Breast epithelium (tissue), 4 donors: ENCODE measurements around the gene BTBD1. TPM values are rescaled to one million over a fixed set of nuclear protein-coding genes. Genes with fewer than 3 reads are reported as not detected.

Experiments
- DNase-seq, 2 donors: peaks; one replicate each; pipeline ENCODE4 v3.0.0-alpha.2; 2019; ENCODE audit warnings: low spot score in 2 of 2
- H3K27ac ChIP-seq, 2 donors: fragments of 200-600 bp; sonication (generic) in 1 of 2; one replicate each; pipeline ENCODE4 v1.5.1; 2016 to 2019; ENCODE audit warnings: mild to moderate bottlenecking in 1 of 2
- H3K27me3 ChIP-seq, 2 donors: fragments of 200-600 bp; sonication (generic) in 1 of 2; one replicate each; pipeline versions ENCODE4 v1.5.1 to v1.6.0; 2017 to 2019; ENCODE audit warnings: control low read depth in 1 of 2, mild to moderate bottlenecking in 1 of 2
- H3K36me3 ChIP-seq: fragments of 200-600 bp; one replicate; pipeline ENCODE4 v1.5.1; 2019
- H3K4me1 ChIP-seq, 2 donors: fragments of 200-600 bp; sonication (generic); one replicate each; pipeline ENCODE4 v1.5.1; 2016 to 2019; ENCODE audit warnings: control low read depth in 1 of 2
- H3K4me3 ChIP-seq, 3 donors: fragments of 200-600 bp; sonication (generic); 1 replicate in 2 of 3; 2 replicates in 1 of 3; pipeline ENCODE4 v1.5.1; 2016 to 2019; ENCODE audit warnings: mild to moderate bottlenecking in 3 of 3, moderate library complexity in 2 of 3
- H3K9me3 ChIP-seq, 2 donors: fragments of 200-600 bp; sonication (generic) in 1 of 2; one replicate each; pipeline ENCODE4 v1.5.1; 2016 to 2019; ENCODE audit warnings: control low read depth in 1 of 2
- CTCF ChIP-seq, 3 donors: fragments of 450-650 bp; IDR thresholded peaks; one replicate each; pipeline ENCODE4 v1.5.1; 2016 to 2017; ENCODE audit warnings: antibody characterized with exemption in 3 of 3, mild to moderate bottlenecking in 3 of 3, moderate library complexity in 3 of 3
- POLR2A ChIP-seq: fragments of 450-650 bp; IDR thresholded peaks from one replicate; pipeline ENCODE4 v1.6.1; 2016; ENCODE audit warnings: antibody characterized with exemption, mild to moderate bottlenecking, moderate library complexity
- POLR2AphosphoS5 ChIP-seq, 3 donors: sonication (generic); formaldehyde crosslinking; IDR thresholded peaks; one replicate each; pipeline ENCODE4 v1.6.1; 2017; ENCODE audit warnings: antibody characterized with exemption in 3 of 3
- intact Hi-C: fragments of 100-400 bp; cut with DNase I; formaldehyde crosslinking; loops from one replicate; pipeline ENCODE4 v1.15.1; 2023; ENCODE audit warnings: low total_unique reads
- total RNA-seq, 3 donors: library from RNA; depleted of rRNA; stranded (reverse); fragments of >200 nt; gene quantifications; one replicate each; pipeline ENCODE4 v1.1.0, GENCODE V29; 2016

Gene BTBD1
- total RNA-seq, 3 donors from 2014 or later, result 71.1 to 88.8 (median 87.5) TPM

- no peak for DNase-seq
- Histone ChIP-seq H3K4me3 (no peak overlapping the region), H3K27me3 (peaks cover 0 to 19% of the 10 kb centered on the region in 2 donors), H3K36me3 (no peaks in the 10 kb centered on the region), H3K4me1 (peaks cover 0 to 4% of the 10 kb centered on the region in 2 donors), H3K27ac (no peak overlapping the region), H3K9me3 (no peaks in the 10 kb centered on the region)
- TF ChIP-seq POLR2A (no peak), CTCF (IDR thresholded peaks at IDR 0.05) (no peak), POLR2AphosphoS5 (IDR thresholded peaks at IDR 0.05) (no peak)
- intact Hi-C loops, result no loop called here
Observed at GRCh38 chr15:83104141-83104540, 37.1 kb upstream of the BTBD1 start.

GRCh38 chr15:83102346-83102745, 35.3 kb upstream of the BTBD1 start:
- Histone ChIP-seq H3K4me3 (no peak overlapping the region), H3K9me3 (peaks cover 0 to 5% of the 10 kb centered on the region in 2 donors), H3K27me3 (peaks cover 0 to under 1% of the 10 kb centered on the region in 2 donors), H3K4me1 (peaks cover 0 to 2% of the 10 kb centered on the region in 2 donors), H3K27ac (no peak overlapping the region), H3K36me3 (no peaks in the 10 kb centered on the region)
- DNase-seq, result no peak
- intact Hi-C loops, result no loop called here
- TF ChIP-seq POLR2AphosphoS5 (IDR thresholded peaks at IDR 0.05), result no peak
- no peak for TF ChIP-seq CTCF (IDR thresholded peaks at IDR 0.05)

- no peaks in the 10 kb centered on the region for H3K27me3 ChIP-seq
- no peaks in the 10 kb centered on the region for H3K36me3 ChIP-seq
- DNase-seq, result no peak
- H3K4me1 ChIP-seq, result no peaks in the 10 kb centered on the region
- H3K4me3 ChIP-seq, result no peak overlapping the region
- no peak overlapping the region for H3K27ac ChIP-seq
- intact Hi-C loops, result no loop called here
- TF ChIP-seq POLR2AphosphoS5 (IDR thresholded peaks at IDR 0.05) (no peak), POLR2A (no peak), CTCF (IDR thresholded peaks at IDR 0.05) (no peak)
- peaks cover 0 to 5% of the 10 kb centered on the region in 2 donors for H3K9me3 ChIP-seq
Observed at GRCh38 chr15:83100097-83100646, 33.1 kb upstream of the BTBD1 start.

GRCh38 chr15:83099290-83099689, 32.2 kb upstream of the BTBD1 start:
- TF ChIP-seq POLR2A, result no peak
- no peak for TF ChIP-seq CTCF (IDR thresholded peaks at IDR 0.05)
- TF ChIP-seq POLR2AphosphoS5 (IDR thresholded peaks at IDR 0.05), result no peak
- no peaks in the 10 kb centered on the region for H3K36me3 ChIP-seq
- H3K27me3 ChIP-seq, result no peaks in the 10 kb centered on the region

GRCh38 chr15:83098079-83098478, 31.0 kb upstream of the BTBD1 start:
- intact Hi-C loops, result no loop called here
- no peak overlapping the region for H3K27ac ChIP-seq

More at GRCh38 chr15:83099290-83099689, 32.2 kb upstream of the BTBD1 start:
- H3K9me3 ChIP-seq, result peaks cover 0 to 5% of the 10 kb centered on the region in 2 donors
- intact Hi-C loops, result no loop called here
- no peak overlapping the region for H3K4me3 ChIP-seq
- no peaks in the 10 kb centered on the region for H3K4me1 ChIP-seq
- DNase-seq, result no peak
- no peak overlapping the region for H3K27ac ChIP-seq

More at GRCh38 chr15:83098079-83098478, 31.0 kb upstream of the BTBD1 start:
- H3K4me1 ChIP-seq, result no peaks in the 10 kb centered on the region
- DNase-seq, result no peak
- no peaks in the 10 kb centered on the region for H3K36me3 ChIP-seq
- peaks cover 0 to 5% of the 10 kb centered on the region in 2 donors for H3K9me3 ChIP-seq
- no peaks in the 10 kb centered on the region for H3K27me3 ChIP-seq
- no peak for TF ChIP-seq POLR2AphosphoS5 (IDR thresholded peaks at IDR 0.05)
- no peak for TF ChIP-seq POLR2A
- TF ChIP-seq CTCF (IDR thresholded peaks at IDR 0.05), result no peak
- no peak overlapping the region for H3K4me3 ChIP-seq
